Measurements from ENCODE around the gene C1orf159. TPM values are rescaled to one million over a fixed set of nuclear protein-coding genes. Genes with fewer than 3 reads are reported as not detected.

The C1orf159 gene
- total and polyA plus RNA-seq, 12 donors: 0.55 to 54.3 (median 11.3) TPM

GRCh38 chr1:1075148-1075935 is 40.5 kb downstream of the C1orf159 start:
- no peak for TF ChIP-seq POLR2A (IDR thresholded peaks at IDR 0.05)
- no peaks in the 10 kb centered on the region for H3K36me3 ChIP-seq (replicated peaks in 1 of 2)
- 55 to 58% methylated on average over 21 of the region's 21 CpGs; no CpG with 5 or more reads in 2 of the 4 donors for WGBS, 4 donors
- H3K9me3 ChIP-seq (replicated peaks in 1 of 3): no peaks in the 10 kb centered on the region
- intact Hi-C loops (cut with DNase I): no loop called here
- H3K4me3 ChIP-seq: no peak overlapping the region
- peak in 1 of 7 donors; percentile 2 for DNase-seq
- peaks cover 8 to 11% of the 10 kb centered on the region in 2 donors for H3K4me1 ChIP-seq (replicated peaks in 1 of 2)
- H3K27ac ChIP-seq: no peak overlapping the region
- peaks cover 8% of the 10 kb centered on the region for H3K27me3 ChIP-seq

- WGBS, 4 donors: 66 to 83% (median 79%) methylated on average over 9 to 14 of the region's 14 CpGs
- Histone ChIP-seq H3K27me3 (peaks cover 9% of the 10 kb centered on the region), H3K27ac (no peak overlapping the region), H3K4me1 (replicated peaks in 1 of 2) (peaks cover 4 to 5% of the 10 kb centered on the region in 2 donors), H3K4me3 (no peak overlapping the region), H3K36me3 (replicated peaks in 1 of 2) (no peaks in the 10 kb centered on the region), H3K9me3 (replicated peaks in 1 of 3) (no peaks in the 10 kb centered on the region)
- TF ChIP-seq, protein P1, sequence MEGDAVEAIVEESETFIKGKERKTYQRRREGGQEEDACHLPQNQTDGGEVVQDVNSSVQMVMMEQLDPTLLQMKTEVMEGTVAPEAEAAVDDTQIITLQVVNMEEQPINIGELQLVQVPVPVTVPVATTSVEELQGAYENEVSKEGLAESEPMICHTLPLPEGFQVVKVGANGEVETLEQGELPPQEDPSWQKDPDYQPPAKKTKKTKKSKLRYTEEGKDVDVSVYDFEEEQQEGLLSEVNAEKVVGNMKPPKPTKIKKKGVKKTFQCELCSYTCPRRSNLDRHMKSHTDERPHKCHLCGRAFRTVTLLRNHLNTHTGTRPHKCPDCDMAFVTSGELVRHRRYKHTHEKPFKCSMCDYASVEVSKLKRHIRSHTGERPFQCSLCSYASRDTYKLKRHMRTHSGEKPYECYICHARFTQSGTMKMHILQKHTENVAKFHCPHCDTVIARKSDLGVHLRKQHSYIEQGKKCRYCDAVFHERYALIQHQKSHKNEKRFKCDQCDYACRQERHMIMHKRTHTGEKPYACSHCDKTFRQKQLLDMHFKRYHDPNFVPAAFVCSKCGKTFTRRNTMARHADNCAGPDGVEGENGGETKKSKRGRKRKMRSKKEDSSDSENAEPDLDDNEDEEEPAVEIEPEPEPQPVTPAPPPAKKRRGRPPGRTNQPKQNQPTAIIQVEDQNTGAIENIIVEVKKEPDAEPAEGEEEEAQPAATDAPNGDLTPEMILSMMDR (IDR thresholded peaks at IDR 0.05): no peak
- TF ChIP-seq POLR2A (IDR thresholded peaks at IDR 0.05): no peak
- no peak for DNase-seq
- intact Hi-C loops (cut with DNase I): no loop called here
These were observed 41.2 kb downstream of the C1orf159 start for GRCh38 chr1:1074631-1075147.

DNA sequence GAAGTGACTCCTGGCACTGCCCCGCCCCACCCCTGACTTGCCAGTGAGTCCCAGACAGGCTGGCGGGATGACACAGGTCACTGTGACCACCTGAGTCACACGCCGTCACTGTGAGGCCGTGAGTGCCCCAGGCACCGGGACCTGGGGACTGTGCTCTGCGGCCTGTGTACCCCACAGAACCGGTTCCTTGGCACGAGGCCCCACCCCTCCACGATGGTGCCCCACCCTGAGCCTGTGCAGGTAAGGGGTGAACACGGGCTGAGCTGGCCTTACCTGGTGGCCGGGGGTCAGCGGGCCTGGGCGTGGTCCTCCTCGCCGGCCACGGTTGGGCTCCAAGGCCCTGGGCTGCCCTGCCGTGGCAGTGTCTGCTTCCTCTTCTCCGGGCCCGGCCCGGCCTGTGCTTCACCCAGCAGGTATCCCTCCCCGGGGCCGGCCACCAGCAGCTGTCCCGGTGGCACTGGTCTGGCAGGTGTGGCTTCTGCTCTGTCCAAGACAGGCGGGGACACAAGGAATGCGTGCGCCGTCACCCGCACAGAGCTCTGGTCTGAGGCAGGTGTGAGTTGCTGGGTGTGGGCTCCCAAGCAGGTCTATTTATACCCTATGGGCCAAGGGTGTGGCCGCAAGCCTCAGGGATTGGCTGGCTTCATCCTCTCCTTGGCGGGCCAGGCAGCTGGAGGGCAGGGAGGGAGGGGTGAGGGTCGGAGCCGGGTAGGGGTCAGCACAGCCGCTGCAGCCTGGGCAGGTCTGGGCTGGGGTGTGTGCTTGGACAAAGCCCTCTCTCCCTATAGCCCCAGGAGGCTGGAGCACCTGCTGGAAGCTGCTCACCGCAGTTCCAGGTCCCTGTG is 41.9 kb downstream of the C1orf159 start, which contains the start of gene RNF223:
Gene RNF223 (minus strand): TSS at position 564 of the 845 bp plus-strand sequence. CDS start 1,740 bp downstream, outside the sequence.
- no peak within 1 kb of the TSS for H3K4me3 ChIP-seq
- H3K4me1 ChIP-seq (replicated peaks in 1 of 2): peaks cover 0 to 5% of the 10 kb centered on the region in 2 donors
- intact Hi-C loops (cut with DNase I): no loop called here
- no peak for TF ChIP-seq POLR2A (IDR thresholded peaks at IDR 0.05)
- TF ChIP-seq, protein P1 (IDR thresholded peaks at IDR 0.05): no peak
- 74 to 94% (median 78%) methylated on average over 5 to 34 of the region's 35 CpGs for WGBS, 4 donors
- H3K9me3 ChIP-seq (replicated peaks in 1 of 3): no peaks in the 10 kb centered on the region
- peaks cover 14% of the 10 kb centered on the region for H3K27me3 ChIP-seq
- no peak for DNase-seq
- no peak within 1 kb of the TSS for H3K27ac ChIP-seq
- H3K36me3 ChIP-seq (replicated peaks in 1 of 2): no peaks in the 10 kb centered on the region

GRCh38 chr1:1072849-1073742 is 42.8 kb downstream of the C1orf159 start:
- TF ChIP-seq POLR2A (IDR thresholded peaks at IDR 0.05): no peak
- TF ChIP-seq, protein P1 (IDR thresholded peaks at IDR 0.05): no peak
- H3K4me3 ChIP-seq: no peak overlapping the region
- no peaks in the 10 kb centered on the region for H3K9me3 ChIP-seq (replicated peaks in 1 of 3)
- DNase-seq: no peak
- intact Hi-C loops (cut with DNase I): no loop called here
- H3K27me3 ChIP-seq: peaks cover 20% of the 10 kb centered on the region
- no peak overlapping the region for H3K27ac ChIP-seq
- WGBS, 4 donors: 73 to 84% (median 77%) methylated on average over 12 to 28 of the region's 28 CpGs
- peaks cover 3 to 5% of the 10 kb centered on the region in 2 donors for H3K4me1 ChIP-seq (replicated peaks in 1 of 2)
- H3K36me3 ChIP-seq (replicated peaks in 1 of 2): no peaks in the 10 kb centered on the region
